ENCODE measurements around the gene HOXA3. TPM values are rescaled to one million over a fixed set of nuclear protein-coding genes. Genes with fewer than 3 reads are reported as not detected.

Gene HOXA3
- total and polyA plus RNA-seq, 10 of the 15 experiments (the other 5 are each of a cell fraction or from before 2014, with no cell fraction given): 0.05 TPM; not detected in 9

DNA sequence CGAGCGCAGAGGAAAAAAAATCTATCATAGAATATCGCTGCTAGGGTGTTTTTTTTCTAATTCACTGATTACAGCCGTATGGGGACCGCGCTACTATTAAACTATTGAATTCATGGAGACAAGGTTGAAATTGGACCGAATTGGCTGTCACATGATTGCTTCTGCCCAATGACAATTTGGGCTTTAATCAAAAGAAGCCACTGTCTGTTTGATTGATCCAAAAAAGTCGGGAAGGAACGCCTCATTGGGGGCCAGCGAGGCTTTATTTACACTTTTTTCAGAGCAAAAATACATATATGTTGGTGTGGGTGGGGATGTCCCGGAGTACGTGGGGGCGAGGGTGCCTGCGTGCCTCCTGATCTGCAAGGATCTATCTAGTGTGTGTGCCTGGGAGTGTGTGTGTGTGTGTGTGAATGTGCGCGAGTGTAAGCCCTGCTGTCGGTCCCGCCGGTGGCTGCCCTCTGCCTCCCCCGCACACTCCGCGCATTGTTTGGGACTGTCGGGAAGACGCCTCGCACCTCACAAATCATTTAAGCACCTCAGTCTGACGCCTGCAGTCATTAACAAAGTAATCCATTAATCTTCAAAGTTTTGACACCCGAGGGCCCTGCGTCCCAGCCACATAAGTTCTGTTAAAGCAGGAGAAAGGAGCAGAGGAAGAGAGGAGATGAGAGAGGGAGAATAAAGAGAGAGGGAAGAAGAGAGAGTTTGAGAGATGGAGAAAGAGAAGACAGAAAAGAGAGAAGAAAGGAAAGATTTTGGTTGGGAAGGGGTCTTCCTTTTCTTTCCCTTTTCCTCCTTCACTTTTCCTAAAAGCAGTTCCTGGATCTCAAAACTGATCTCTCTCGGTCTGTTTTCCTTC is 49.6 kb downstream of the HOXA3 start, which contains the start of gene HOXA2 (continued):
- TF ChIP-seq, protein P1, sequence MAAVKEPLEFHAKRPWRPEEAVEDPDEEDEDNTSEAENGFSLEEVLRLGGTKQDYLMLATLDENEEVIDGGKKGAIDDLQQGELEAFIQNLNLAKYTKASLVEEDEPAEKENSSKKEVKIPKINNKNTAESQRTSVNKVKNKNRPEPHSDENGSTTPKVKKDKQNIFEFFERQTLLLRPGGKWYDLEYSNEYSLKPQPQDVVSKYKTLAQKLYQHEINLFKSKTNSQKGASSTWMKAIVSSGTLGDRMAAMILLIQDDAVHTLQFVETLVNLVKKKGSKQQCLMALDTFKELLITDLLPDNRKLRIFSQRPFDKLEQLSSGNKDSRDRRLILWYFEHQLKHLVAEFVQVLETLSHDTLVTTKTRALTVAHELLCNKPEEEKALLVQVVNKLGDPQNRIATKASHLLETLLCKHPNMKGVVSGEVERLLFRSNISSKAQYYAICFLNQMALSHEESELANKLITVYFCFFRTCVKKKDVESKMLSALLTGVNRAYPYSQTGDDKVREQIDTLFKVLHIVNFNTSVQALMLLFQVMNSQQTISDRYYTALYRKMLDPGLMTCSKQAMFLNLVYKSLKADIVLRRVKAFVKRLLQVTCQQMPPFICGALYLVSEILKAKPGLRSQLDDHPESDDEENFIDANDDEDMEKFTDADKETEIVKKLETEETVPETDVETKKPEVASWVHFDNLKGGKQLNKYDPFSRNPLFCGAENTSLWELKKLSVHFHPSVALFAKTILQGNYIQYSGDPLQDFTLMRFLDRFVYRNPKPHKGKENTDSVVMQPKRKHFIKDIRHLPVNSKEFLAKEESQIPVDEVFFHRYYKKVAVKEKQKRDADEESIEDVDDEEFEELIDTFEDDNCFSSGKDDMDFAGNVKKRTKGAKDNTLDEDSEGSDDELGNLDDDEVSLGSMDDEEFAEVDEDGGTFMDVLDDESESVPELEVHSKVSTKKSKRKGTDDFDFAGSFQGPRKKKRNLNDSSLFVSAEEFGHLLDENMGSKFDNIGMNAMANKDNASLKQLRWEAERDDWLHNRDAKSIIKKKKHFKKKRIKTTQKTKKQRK (IDR thresholded peaks at IDR 0.05; ENCODE audit: low read depth, low read length): no peak
- no peak for TF ChIP-seq MTA3 (IDR thresholded peaks at IDR 0.05; ENCODE audit: borderline replicate concordance, low read length)

DNA sequence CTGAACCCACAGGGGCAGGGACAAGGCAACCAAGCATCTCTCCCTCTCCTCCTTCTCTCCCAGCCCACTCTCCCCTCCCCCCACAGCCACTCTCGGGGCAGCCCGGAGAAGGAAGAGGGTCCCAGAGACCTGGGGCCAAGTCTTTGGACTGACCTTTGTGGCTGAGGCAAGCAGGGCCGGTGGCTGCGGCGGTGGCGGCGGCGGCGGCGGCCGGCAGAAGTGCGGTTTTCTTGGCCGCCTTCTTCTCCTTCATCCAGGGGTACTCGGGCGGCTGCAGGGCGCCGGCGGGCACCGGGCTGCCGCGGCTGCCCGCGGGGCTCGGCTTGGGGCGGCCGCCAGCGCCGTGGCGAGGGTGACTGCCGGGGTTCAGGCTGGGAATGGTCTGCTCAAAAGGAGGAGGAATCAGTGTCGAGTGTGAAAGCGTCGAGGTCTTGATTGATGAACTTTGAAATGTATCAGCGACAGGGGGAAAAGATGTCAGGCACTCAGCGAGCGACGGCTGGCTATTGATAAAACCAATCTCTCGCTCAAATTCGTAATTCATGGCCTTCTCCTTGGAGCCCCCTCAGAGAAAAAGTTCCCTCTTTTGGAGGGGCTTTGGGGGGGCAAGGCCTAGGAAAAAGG is 50.3 kb downstream of the HOXA3 start:
- no peaks in the 10 kb centered on the region for H4K20me1 ChIP-seq (ENCODE audit: control insufficient read depth, insufficient read depth)
- no peak overlapping the region for H3K4me3 ChIP-seq
- no peaks in the 10 kb centered on the region for H3K36me3 ChIP-seq (ENCODE audit: control insufficient read depth in 2 of 2, insufficient read depth in 2 of 2, low read length in 1 of 2)
- no peak overlapping the region for H2AFZ ChIP-seq (ENCODE audit: control insufficient read depth, low read depth, low read length)
- no peaks in the 10 kb centered on the region for H3K79me2 ChIP-seq (ENCODE audit: control insufficient read depth, insufficient read depth, low read length)
- no peak overlapping the region for H3K4me2 ChIP-seq (ENCODE audit: control insufficient read depth, insufficient read depth)
- intact Hi-C loops (cut with micrococcal nuclease; ENCODE audit: unreplicated experiment): no loop called here
- no TSS peak for BruUV-seq (replicated peaks)
- in situ Hi-C loops (cut with MboI): no loop called here
- H3K9ac ChIP-seq (ENCODE audit: control insufficient read depth, insufficient read depth, low read length): no peak overlapping the region
- POLR2A ChIA-PET: no interaction called here
- no peak overlapping the region for H3K27ac ChIP-seq (ENCODE audit: control insufficient read depth, insufficient read depth)
- peaks cover 4% of the 10 kb centered on the region in 2 experiments for H3K27me3 ChIP-seq (replicated peaks in 1 of 2; ENCODE audit: control insufficient read depth in 2 of 2, insufficient read depth in 2 of 2, low read length in 1 of 2)
- 41% methylated on average over 30 of the region's 39 CpGs for WGBS (ENCODE audit: insufficient coverage, insufficient replicate concordance, low lambda C conversion rate, missing lambda C conversion rate)
- CTCF ChIA-PET: no interaction called here
- RAD21 ChIA-PET (ENCODE audit: unreplicated experiment): no interaction called here
- no peak for ATAC-seq
- peaks cover 4% of the 10 kb centered on the region for H3K4me1 ChIP-seq (ENCODE audit: control insufficient read depth, insufficient read depth, low read length)
- no peak for FAIRE-seq
- no peaks in the 10 kb centered on the region; the same call in 2 of the 3 replicates for H3K9me3 ChIP-seq (replicated peaks; ENCODE audit: control insufficient read depth, insufficient read depth, low read length)
- no peak for DNase-seq (ENCODE audit: low read depth, low spot score)
- SMC1A ChIA-PET (ENCODE audit: uncharacterized antibody, unreplicated experiment): no interaction called here
- TF ChIP-seq SUPT20H (IDR thresholded peaks at IDR 0.05; ENCODE audit: borderline replicate concordance, control insufficient read depth, low read depth, low read length) (no peak), BRCA1 (IDR thresholded peaks at IDR 0.05; ENCODE audit: low read depth, low read length) (no peak), SMARCA5 (IDR thresholded peaks at IDR 0.05) (no peak), MEF2A (IDR thresholded peaks at IDR 0.05; ENCODE audit: insufficient read depth, low read depth, low read length) (no peak), EP300 (IDR thresholded peaks at IDR 0.05; ENCODE audit: borderline replicate concordance in 1 of 2, control insufficient read depth in 1 of 2, low read depth in 2 of 2, low read length in 2 of 2) (no peak)
- TF ChIP-seq, protein P2, sequence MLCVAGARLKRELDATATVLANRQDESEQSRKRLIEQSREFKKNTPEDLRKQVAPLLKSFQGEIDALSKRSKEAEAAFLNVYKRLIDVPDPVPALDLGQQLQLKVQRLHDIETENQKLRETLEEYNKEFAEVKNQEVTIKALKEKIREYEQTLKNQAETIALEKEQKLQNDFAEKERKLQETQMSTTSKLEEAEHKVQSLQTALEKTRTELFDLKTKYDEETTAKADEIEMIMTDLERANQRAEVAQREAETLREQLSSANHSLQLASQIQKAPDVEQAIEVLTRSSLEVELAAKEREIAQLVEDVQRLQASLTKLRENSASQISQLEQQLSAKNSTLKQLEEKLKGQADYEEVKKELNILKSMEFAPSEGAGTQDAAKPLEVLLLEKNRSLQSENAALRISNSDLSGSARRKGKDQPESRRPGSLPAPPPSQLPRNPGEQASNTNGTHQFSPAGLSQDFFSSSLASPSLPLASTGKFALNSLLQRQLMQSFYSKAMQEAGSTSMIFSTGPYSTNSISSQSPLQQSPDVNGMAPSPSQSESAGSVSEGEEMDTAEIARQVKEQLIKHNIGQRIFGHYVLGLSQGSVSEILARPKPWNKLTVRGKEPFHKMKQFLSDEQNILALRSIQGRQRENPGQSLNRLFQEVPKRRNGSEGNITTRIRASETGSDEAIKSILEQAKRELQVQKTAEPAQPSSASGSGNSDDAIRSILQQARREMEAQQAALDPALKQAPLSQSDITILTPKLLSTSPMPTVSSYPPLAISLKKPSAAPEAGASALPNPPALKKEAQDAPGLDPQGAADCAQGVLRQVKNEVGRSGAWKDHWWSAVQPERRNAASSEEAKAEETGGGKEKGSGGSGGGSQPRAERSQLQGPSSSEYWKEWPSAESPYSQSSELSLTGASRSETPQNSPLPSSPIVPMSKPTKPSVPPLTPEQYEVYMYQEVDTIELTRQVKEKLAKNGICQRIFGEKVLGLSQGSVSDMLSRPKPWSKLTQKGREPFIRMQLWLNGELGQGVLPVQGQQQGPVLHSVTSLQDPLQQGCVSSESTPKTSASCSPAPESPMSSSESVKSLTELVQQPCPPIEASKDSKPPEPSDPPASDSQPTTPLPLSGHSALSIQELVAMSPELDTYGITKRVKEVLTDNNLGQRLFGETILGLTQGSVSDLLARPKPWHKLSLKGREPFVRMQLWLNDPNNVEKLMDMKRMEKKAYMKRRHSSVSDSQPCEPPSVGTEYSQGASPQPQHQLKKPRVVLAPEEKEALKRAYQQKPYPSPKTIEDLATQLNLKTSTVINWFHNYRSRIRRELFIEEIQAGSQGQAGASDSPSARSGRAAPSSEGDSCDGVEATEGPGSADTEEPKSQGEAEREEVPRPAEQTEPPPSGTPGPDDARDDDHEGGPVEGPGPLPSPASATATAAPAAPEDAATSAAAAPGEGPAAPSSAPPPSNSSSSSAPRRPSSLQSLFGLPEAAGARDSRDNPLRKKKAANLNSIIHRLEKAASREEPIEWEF (IDR thresholded peaks at IDR 0.05; ENCODE audit: insufficient replicate concordance, low read depth, low read length): no peak

Measured in GM12878 (cell line).